Astrocyte of the hippocampus (primary cell): ENCODE data around the gene VCAN.

ENCODE experiments used
- DNase-seq: peaks from one replicate; pipeline ENCODE4 v3.0.0; 2011; ENCODE audit warnings: low read depth, low spot score

The VCAN gene

DNA sequence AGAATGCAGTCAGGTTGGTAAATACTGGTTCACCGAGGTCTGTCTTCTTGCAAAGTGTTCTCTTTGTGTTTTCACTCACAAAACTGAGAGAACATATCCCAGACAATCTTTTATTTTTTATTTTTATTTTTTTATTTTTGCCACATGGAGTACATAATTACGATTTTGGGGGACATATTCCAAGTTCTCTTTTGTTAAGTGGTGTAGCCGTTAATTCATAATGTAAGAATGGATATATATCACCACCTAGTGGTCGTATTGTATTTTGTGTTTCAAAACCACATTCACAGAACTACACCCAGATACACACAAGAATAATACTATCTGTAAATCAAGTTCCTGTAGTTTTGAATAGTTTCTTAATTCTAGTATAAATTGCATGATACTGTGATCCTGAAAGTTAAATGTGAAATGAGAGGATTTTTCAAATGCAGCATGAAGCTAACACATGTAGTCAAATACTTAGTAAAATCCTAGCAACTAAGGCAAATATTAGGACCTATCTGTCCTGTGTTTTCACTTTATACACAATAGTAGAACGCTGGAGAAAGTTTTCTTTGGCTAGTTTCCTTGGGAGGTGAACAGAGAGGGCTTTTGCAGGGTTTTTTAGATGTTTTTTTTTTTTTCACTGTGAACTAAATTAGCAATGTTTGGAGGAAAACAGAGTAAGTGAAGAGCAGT, 92.7 kb downstream of the VCAN start:
- peak; percentile 71 for DNase-seq

DNA sequence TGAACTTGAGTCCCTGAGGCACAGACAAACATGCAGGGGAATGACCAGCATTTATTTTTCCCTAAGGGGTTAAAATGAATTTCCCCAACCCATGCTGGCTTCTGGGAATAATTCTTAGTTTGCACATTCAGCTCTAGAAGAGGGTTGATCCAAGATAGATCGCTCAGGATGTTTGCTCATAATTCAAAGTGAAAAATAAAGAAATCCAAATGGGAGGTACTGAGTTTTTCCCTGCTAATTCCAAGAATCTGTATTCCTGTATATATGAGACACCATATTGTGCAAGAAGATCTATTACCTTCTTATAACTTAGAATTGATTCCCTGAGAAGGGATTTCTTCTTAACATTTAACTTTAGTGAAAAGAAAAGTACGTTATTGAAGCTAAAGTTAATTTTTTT, 96.2 kb downstream of the VCAN start:
- no peak for DNase-seq

DNA sequence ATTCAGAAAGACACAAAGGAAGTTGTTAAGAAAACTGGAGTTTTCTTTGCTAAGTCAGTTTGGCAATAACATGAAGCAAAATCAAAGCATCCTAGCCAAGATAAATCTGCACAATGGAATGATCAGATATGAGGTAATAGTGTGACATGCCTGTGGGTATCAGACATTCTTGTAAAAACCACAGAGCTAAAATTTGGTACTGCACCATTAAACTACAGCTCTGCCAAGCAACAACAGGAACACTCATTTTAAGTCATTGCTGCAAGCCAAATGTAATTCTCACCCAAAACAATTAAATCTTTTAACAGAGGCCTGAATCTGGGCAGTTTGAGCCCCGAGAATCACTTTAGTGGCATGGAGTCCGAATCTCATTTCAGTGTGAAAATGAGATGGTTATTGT, 96.6 kb downstream of the VCAN start:
- DNase-seq, result peak; percentile 93

DNA sequence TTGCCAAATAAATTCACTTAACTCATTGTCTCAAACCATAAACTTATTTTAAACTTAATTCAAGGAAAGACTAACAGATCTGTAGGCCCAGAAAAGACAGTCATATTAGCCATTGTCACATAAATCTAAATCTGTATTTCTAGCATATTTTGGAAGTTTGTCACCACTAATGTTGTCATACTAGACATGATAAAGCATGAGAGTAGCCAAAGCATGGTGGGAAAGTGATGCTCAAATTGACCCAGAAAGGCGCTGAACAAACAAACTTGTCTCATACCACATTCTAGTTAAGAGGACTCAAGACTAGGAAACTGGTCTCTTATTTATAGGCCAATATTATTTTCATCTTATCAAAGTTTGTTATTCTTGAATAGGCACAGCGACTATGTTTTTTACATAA, 99.4 kb downstream of the VCAN start:
- no peak for DNase-seq

DNA sequence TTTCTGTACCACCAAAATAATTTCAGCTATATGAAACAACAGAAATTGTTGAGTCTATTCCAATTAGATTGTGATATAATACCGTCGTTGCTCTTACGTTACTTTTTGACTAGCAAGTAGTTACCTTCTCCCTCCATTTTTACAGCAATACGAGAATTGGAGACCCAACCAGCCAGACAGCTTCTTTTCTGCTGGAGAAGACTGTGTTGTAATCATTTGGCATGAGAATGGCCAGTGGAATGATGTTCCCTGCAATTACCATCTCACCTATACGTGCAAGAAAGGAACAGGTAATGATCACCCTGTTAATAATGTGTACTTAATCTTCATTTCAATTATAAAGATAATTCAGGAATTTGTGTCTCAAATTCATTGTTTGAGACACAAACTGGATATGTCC, 100.7 kb downstream of the VCAN start:
- DNase-seq, result no peak

DNA sequence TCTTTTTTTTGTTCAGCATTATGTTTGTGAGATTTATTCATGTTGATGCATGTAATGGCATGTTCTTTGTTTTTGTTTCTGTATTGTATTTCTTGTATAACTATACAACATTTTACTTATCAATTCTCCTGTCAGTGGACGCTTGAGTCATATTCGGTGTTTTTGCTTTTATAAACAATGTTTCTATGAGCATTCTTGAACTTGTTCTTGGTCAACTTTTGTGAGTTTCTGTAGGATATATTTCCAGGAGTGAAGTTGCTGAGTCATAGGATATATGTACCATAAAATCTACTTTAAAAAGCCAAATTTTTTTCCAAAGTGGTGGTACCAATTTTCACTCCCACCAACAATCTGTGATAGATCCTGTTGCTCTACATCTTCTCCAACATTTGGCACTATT, 104.8 kb downstream of the VCAN start:
- no peak for DNase-seq

DNA sequence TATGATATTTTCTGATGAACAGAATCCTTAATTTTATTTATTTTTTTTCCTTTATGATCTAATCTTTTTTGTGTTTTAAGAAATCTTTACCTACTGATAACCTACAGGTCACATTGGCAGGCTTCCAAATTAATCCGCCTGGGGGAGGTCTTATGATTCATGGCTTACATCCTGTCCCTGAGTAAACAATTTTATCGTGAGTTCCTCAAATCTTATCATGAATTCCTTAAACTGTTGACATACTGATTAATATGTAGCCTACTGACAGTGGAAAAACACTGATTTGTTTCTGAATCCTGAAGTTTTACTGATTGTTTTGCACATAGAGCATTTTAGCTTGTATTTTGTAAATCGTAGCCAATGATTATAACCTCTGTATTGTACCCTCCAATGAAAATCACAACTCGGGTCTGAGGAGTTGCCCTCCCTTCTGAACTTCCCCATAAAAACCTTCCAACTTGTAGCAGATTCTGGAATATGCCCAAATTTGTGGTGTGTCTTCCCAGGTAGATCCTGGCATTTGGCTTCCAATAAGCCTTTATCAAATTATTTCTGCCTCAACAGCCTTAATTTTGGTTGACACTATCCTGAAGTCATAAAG, 105.6 kb downstream of the VCAN start:
- peak; percentile 48 for DNase-seq

DNA sequence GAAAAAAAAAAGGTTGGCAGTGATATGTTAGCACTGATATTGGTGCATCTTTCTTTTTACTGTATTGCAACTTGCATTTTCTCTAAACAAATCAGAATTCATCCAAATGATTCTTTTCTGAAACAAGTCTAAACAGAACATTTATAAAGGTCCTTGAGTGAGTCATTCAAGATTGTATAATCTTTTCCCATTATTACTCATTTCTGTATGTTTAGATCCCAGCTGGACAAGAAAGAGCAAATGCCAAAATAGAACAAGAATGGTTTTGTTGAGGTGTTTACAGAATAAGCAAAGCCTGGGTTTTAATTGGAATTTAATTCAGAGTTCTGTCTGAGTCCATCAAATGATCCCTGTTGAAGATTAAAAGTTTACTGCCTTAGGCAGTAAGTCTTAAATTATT, 112.3 kb downstream of the VCAN start:
- DNase-seq, result peak; percentile 48

DNA sequence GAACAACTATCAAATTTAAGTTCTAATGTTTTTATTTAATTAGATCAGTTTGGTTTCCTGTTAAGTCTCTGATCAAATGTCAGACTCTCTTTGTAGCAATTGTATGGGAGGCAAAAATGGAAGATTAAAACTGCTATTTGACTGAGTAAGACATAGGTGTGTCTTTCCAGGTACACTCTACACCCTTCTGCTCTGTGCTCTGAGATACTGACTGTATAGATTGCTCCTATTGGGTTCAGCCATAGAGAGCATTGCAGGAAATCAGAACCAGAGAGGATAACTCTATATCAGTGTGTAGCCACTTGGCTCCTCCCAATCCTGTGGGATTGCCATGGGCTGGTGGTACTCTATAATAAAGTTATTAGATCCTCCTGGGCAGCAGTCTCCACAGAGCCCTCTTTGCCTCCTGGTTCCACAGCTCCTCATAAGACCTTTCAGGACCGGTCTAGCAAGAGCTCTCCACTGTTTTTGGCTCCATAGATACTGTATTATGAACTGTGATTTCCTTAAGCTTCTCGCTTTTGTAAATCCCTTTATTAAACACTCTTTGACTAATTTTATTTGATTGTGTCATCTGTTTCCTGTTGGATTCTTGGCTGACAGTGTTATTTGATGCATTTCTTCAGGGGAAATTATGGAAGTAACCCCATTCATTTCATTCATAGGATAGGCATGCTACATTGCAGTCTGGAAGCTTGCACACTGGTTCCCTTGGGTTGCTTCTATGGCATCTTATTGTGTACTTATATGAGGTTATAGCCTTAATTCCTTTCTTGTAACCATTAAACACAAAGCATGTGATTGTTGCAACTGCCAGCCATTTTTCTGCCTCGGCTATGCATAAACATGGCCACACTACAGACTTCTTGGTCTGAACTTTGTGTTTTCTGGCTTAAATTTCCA, 115.6 kb downstream of the VCAN start:
- no peak for DNase-seq

DNA sequence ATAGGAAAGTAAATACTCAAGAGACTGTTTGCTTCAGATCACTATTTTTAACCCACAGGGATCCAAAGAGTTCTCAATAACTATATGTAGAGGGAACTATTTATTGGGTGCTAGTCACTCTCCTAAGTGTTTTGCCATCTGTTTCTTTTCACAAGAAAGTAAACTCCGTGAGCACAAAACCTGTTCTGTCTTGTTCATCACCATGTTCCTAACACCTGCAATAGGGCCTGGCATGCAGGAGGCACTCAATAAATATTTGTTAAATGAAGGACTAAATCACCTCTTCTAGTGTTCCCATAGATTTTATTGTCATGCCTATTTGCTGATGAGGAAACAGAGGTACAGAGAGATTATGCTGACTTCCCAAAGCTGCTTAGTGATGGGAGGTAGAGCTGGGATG, 118.2 kb downstream of the VCAN start:
- DNase-seq, result no peak

DNA sequence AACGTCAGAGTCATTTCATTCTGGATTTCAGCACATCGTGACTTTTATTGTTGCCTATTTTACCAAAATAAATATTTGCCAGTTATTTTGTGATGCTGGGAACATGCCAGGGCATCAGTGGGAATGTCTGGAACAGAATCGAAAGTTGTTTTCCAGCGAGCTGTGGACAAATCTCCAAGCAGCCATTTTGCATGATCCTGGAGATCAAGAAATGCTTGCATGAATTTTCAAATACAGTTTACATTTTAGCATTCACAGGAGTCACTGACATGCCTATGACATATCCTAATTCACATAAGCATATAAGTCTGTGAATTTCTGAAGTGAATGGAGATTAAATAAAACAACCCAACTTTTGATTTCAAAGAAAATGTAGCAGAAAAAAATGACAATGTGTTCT, 119.4 kb downstream of the VCAN start:
- no peak for DNase-seq

DNA sequence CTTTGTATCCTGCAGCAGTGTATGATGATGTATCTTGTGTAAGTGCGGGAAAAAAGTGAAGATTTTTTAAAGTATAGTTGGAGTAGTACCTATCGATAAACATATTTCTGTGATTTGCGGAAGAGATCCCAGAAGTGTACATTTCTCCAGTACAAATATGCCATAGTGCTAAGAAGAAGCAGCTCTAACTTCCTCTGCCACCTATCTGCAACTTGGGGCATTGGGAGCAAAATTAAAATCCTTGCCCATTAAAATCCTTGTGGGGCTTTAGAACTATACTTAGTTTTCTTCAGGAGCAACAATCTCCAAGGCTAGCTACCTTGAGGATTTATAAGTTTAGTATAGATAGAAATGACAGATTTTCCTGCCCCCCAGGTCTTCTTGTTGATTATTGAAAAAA, 123.7 kb downstream of the VCAN start:
- no peak for DNase-seq

DNA sequence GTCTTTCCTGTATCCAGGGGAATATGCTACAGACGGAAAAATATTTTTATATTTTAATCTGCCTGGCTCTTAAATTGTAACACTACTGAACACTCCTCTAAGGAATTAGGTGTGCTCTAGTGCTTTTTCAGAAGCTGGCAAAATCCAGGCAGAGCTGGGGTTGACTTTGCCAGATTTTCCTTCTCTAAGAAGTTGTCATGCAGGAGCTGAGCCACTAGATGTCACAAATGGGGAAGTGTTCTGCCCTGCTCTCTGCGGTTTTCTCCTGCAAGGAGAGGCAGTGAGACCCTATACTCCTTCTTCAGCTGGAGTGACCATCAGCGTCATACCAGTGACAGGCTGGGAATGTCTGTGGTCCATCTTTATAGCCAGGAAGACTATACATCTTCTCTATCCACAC, 136.6 kb downstream of the VCAN start:
- DNase-seq, result peak; percentile 78

DNA sequence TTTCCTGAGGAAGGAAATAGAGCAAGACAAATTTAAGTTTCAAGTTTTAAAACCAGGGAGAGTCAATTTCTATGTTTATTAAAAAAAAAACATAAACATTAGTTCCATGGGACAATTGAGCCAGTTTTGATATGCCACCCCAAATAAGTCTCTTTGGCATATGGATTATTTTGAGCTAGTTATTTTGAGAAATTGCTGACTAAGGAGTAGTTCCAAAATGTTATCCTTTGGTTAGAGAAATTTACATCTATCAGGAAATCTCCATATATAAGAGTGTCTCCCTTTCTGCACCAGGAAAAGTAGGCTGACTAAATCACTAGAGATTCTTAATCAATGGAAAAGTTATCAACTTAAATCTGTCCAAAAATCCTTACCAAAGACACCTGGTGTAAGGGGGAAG, 143.3 kb downstream of the VCAN start:
- DNase-seq, result no peak

DNA sequence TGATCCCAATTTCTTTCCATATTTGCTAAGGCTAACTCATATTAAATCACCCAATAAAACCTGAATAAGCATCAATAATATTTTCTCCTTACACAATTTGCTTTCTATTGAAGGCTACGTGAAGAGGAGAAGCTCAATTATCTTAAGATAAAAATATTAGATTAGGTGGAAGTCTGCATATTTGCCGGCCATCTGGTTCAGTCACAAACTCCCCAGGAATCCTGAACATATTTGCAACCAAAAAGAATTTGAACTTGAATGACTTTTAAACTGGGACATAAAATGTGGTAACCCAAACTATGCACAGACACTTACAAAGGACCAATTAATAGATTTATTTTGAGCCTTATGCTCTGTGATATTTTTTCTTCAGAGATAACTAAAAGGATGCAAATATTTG, 156.8 kb downstream of the VCAN start:
- peak; percentile 35 for DNase-seq
